Panc1 (cell line): ENCODE data around the gene C1QL1. TPM values are rescaled to one million over a fixed set of nuclear protein-coding genes. Genes with fewer than 3 reads are reported as not detected.

ENCODE experiments used
- ATAC-seq: fragments of 200-7000 bp; cut with Tn5 transposase; 2 replicates; pipeline ENCODE4 v1.9.1; 2020; ENCODE audit warnings: mild to moderate bottlenecking, moderate library complexity
- BruUV-seq: library from RNA; stranded (reverse); fragments of 400-500 nt; replicated peaks from 2 replicates; lab custom pipeline; 2021; lab: Mats Ljungman, UMichigan
- CTCF ChIA-PET: fragments of 300-600 bp; sonication (Branson Sonifier 250); formaldehyde crosslinking; loops from one replicate; lab custom pipeline; 2022; ENCODE audit warnings: antibody characterized with exemption; lab: Charles Lee
- POLR2A ChIA-PET: fragments of 300-600 bp; sonication (Branson Sonifier 250); formaldehyde crosslinking; loops from one replicate; lab custom pipeline; 2022; ENCODE audit warnings: antibody characterized with exemption; lab: Charles Lee
- DNase-seq: peaks from one replicate; pipeline ENCODE4 v3.0.0-alpha.2; 2010; ENCODE audit warnings: low read depth, low spot score
- H3K27ac ChIP-seq: 2 replicates; pipeline ENCODE4 v1.5.1; 2011; ENCODE audit warnings: mild to moderate bottlenecking, low read length, inconsistent platforms
- H3K27me3 ChIP-seq: fragments of 200-500 bp; sonication (Bioruptor generic); 2 replicates; pipeline ENCODE4 v1.6.0; 2014; ENCODE audit warnings: low read length, inconsistent platforms; ENCODE audit not compliant: control insufficient read depth, insufficient read depth
- H3K36me3 ChIP-seq: fragments of 200-500 bp; sonication (Bioruptor generic); 2 replicates; pipeline ENCODE4 v1.5.1; 2014; ENCODE audit warnings: inconsistent platforms, mild to moderate bottlenecking, low read length, moderate library complexity; ENCODE audit not compliant: control insufficient read depth, insufficient read depth
- H3K4me1 ChIP-seq: 2 replicates; pipeline ENCODE4 v1.5.1; 2011; ENCODE audit warnings: inconsistent platforms, mild to moderate bottlenecking, low read length, moderate library complexity; ENCODE audit not compliant: control insufficient read depth, insufficient read depth
- H3K4me3 ChIP-seq, 2 experiments: 2 replicates each; pipeline ENCODE4 v1.5.1; 2011 to 2012; ENCODE audit warnings: low read depth in 2 of 2, low read length in 2 of 2, mild to moderate bottlenecking in 2 of 2, inconsistent platforms in 1 of 2, moderate library complexity in 1 of 2
- H3K9me3 ChIP-seq: fragments of 200-500 bp; sonication (Bioruptor generic); 2 replicates; pipeline ENCODE4 v1.5.1; 2014; ENCODE audit warnings: low read depth, mild to moderate bottlenecking, inconsistent platforms, low read length, moderate library complexity; ENCODE audit not compliant: control insufficient read depth, insufficient read depth
- CTCF ChIP-seq: fragments of 450-650 bp; IDR thresholded peaks from 2 replicates; pipeline ENCODE4 v1.5.1; 2017; ENCODE audit warnings: mild to moderate bottlenecking
- POLR2AphosphoS5 ChIP-seq: IDR thresholded peaks from 2 replicates; pipeline ENCODE4 v1.6.1; 2012; ENCODE audit warnings: mild to moderate bottlenecking, low read depth, low read length, moderate library complexity
- REST ChIP-seq, 2 experiments: IDR thresholded peaks; 2 replicates each; pipeline ENCODE4 v1.6.1; 2011 to 2012; ENCODE audit warnings: low read depth in 2 of 2, control low read depth in 1 of 2, low read length in 1 of 2, mild to moderate bottlenecking in 1 of 2, moderate library complexity in 1 of 2; ENCODE audit not compliant: insufficient read depth in 1 of 2
- SIN3A ChIP-seq: IDR thresholded peaks from 2 replicates; pipeline ENCODE4 v1.6.1; 2012; ENCODE audit warnings: low read depth, mild to moderate bottlenecking, low read length, moderate library complexity, borderline replicate concordance; ENCODE audit not compliant: insufficient read depth
- TCF7L2 ChIP-seq: IDR thresholded peaks from 2 replicates; pipeline ENCODE4 v1.6.1; 2011; ENCODE audit warnings: mild to moderate bottlenecking, low read depth, low read length, inconsistent platforms
- in situ Hi-C: cut with HindIII; loops from 2 replicates; pipeline ENCODE4 v1.10.0; 2016; ENCODE audit warnings: low sequenced_read_pairs, low pct_unique_long_range_greater_than_20kb
- intact Hi-C: fragments of 100-400 bp; cut with micrococcal nuclease; formaldehyde crosslinking; loops from one replicate; pipeline ENCODE4 v1.10.0; 2022; ENCODE audit not compliant: unreplicated experiment
- total RNA-seq: library from RNA; stranded (reverse); gene quantifications from one replicate; pipeline ENCODE4 v1.2.1, GENCODE V29; 2021; ENCODE audit not compliant: unreplicated experiment

C1QL1 gene
- total RNA-seq, 1 experiment from 2014 or later, result 9.5 TPM

GRCh38 chr17:45016823-45017222 is 48.7 kb upstream of the C1QL1 start (continued):
- TF ChIP-seq SIN3A, result no peak

- H3K27ac ChIP-seq, result no peak overlapping the region
- intact Hi-C loops, result no loop called here
- DNase-seq, result no peak
- no peaks in the 10 kb centered on the region for H3K9me3 ChIP-seq
- no TSS peak for BruUV-seq
- ChIA-PET CTCF (no interaction called here), POLR2A (no interaction called here)
- H3K27me3 ChIP-seq, result no peaks in the 10 kb centered on the region
- H3K4me3 ChIP-seq, result no peak overlapping the region
- ATAC-seq, result no peak
- in situ Hi-C loops, result no loop called here
- H3K4me1 ChIP-seq, result peaks cover 15% of the 10 kb centered on the region
- TF ChIP-seq CTCF (no peak), TCF7L2 (no peak), REST (IDR thresholded peaks at IDR 0.05; ENCODE audit: insufficient read depth in 1 of 2, low read depth in 2 of 2, low read length in 1 of 2) (no peak), POLR2AphosphoS5 (no peak), SIN3A (no peak)
- no peaks in the 10 kb centered on the region for H3K36me3 ChIP-seq
Observed at GRCh38 chr17:45016237-45016636, 48.1 kb upstream of the C1QL1 start.

GRCh38 chr17:45013021-45013997 is 45.2 kb upstream of the C1QL1 start:
- ChIA-PET POLR2A (interaction anchor here (0.6 kb wide), 1 partner anchor 45 kb away, joined by 3 read pairs; no protein-coding TSS in a partner anchor), CTCF (interaction anchor here (1.2 kb wide), 1 partner anchor 93 kb away, joined by 3 read pairs; no protein-coding TSS in a partner anchor)
- ATAC-seq, result 0 out of 2 replicates have a peak, but pooled peaks have one; percentile 10
- no peaks in the 10 kb centered on the region for H3K27me3 ChIP-seq
- no peak overlapping the region for H3K27ac ChIP-seq
- TF ChIP-seq TCF7L2 (no peak), SIN3A (no peak), POLR2AphosphoS5 (no peak), REST (IDR thresholded peaks at IDR 0.05; ENCODE audit: insufficient read depth in 1 of 2, low read depth in 2 of 2, low read length in 1 of 2) (no peak), CTCF (no peak)
- no peaks in the 10 kb centered on the region for H3K9me3 ChIP-seq
- intact Hi-C loops (no loop called here), in situ Hi-C loops (no loop called here)
- no peak overlapping the region for H3K4me3 ChIP-seq
- H3K36me3 ChIP-seq, result no peaks in the 10 kb centered on the region
- no peak for DNase-seq
- peaks cover 7% of the 10 kb centered on the region for H3K4me1 ChIP-seq
- BruUV-seq, result no TSS peak
